Fibroblast of mammary gland (primary cell): ENCODE data around the gene CIAPIN1.
"Not testable (repeated sequence)": the region's sequence is repeated elsewhere in the genome, so short reads cannot be mapped to it uniquely, and the experiment has no call there.

Experiments used
- DNase-seq: peaks from one replicate; pipeline ENCODE4 v3.0.0-alpha.2; 2010; ENCODE audit warnings: low read depth
- H3K4me3 ChIP-seq: 2 replicates; pipeline ENCODE4 v1.5.1; 2011; ENCODE audit warnings: low read depth, mild to moderate bottlenecking, low read length, moderate library complexity; ENCODE audit not compliant: control insufficient read depth
- TF ChIP-seq, protein P1 (sequence below): conservative IDR thresholded peaks from 2 replicates; pipeline ENCODE4 v1.5.1; 2011; ENCODE audit warnings: low read depth, low read length, inconsistent platforms; ENCODE audit not compliant: control insufficient read depth, insufficient read depth

Gene CIAPIN1

DNA sequence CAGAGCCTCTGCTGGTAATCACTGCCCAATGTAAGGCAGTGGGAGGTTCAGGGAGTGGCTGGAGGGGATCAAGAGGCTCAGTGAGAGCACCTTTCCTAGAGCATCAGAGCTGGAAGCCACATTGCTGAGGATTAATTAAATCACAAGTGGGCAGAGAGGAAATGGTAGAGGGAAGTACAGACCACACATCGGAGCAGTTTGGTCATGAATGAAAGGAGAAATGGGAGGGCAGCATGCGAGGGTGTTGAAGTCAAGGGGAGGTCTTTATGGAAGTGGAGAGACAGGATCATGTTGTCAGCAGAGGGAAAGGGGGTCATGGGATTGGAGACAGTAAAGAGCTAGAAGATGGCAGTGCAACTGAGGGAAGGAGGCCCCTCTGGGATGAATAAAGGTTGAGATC lies 40.3 kb downstream of the CIAPIN1 start:
- DNase-seq, result no peak
- H3K4me3 ChIP-seq, result no peak overlapping the region
- TF ChIP-seq, protein P1, sequence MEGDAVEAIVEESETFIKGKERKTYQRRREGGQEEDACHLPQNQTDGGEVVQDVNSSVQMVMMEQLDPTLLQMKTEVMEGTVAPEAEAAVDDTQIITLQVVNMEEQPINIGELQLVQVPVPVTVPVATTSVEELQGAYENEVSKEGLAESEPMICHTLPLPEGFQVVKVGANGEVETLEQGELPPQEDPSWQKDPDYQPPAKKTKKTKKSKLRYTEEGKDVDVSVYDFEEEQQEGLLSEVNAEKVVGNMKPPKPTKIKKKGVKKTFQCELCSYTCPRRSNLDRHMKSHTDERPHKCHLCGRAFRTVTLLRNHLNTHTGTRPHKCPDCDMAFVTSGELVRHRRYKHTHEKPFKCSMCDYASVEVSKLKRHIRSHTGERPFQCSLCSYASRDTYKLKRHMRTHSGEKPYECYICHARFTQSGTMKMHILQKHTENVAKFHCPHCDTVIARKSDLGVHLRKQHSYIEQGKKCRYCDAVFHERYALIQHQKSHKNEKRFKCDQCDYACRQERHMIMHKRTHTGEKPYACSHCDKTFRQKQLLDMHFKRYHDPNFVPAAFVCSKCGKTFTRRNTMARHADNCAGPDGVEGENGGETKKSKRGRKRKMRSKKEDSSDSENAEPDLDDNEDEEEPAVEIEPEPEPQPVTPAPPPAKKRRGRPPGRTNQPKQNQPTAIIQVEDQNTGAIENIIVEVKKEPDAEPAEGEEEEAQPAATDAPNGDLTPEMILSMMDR, result no peak

DNA sequence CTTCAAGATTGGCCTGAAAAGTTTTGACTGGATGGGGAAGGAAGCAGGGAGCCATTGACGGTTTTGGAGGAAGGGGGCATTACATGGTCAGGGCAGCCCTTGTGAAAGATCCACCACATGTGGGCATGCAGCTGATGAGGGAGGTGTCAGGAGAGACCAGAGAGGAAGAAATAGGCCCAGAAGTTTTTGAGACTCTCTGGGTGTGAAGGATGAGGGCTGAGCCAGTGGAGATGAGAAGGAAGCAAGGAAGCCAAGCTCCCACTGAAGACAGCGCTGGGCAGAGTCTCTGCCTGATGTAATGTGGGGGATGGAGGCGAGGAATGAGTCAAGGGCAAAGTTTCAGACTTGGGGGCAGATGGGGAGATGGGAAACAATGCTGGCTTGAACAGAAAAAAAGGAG lies 42.1 kb downstream of the CIAPIN1 start:
- no peak overlapping the region for H3K4me3 ChIP-seq
- TF ChIP-seq, protein P1, result no peak
- DNase-seq, result no peak

DNA sequence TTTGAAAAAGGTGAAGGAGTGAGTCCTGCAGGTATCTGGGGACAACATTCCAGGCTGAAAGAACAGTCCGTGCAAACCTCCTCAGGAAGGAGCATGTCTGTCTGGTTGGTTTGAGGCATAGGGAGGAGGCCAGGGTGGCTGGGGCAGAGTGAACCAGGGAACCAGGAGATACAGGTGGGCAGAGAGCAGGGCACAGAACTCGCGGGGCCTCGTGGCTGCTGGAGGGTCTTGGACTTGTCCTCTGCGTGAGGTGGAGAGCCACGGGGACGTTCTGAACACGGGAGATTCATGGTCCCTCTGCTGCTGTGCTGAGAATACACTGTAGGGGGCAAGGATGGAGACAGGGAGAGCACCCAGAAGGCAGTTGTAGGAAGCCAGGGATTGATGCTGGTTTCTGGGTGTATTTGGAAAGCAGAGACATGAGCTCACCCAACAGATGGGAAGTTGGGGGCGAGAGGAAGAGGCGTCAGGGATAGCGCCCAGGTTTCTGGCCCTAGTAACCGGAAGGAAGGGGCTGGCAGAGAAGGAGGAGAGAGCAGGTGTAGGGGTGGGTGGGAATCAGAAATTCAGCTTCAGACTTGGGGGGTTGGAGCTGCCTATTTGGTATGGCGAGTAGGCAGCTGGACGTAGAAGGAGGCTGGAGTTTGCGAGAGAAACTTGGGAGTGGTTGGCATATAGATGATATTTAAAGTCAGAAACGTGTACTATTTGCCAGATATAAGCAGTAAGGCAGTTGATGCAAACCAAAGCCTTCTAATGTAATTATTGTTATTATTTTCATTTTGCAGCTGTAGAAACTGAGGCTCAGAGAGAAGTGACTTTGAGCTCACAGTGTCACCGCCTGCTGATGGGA lies 43.0 kb downstream of the CIAPIN1 start, which contains the start of gene CCL17:
Gene CCL17, plus strand, starts transcription at position 803 of the 853 bp plus-strand sequence. CDS start 9,166 bp downstream, outside the sequence.
- no peak within 1 kb of the TSS for H3K4me3 ChIP-seq
- TF ChIP-seq, protein P1, result no peak
- DNase-seq, result no peak

DNA sequence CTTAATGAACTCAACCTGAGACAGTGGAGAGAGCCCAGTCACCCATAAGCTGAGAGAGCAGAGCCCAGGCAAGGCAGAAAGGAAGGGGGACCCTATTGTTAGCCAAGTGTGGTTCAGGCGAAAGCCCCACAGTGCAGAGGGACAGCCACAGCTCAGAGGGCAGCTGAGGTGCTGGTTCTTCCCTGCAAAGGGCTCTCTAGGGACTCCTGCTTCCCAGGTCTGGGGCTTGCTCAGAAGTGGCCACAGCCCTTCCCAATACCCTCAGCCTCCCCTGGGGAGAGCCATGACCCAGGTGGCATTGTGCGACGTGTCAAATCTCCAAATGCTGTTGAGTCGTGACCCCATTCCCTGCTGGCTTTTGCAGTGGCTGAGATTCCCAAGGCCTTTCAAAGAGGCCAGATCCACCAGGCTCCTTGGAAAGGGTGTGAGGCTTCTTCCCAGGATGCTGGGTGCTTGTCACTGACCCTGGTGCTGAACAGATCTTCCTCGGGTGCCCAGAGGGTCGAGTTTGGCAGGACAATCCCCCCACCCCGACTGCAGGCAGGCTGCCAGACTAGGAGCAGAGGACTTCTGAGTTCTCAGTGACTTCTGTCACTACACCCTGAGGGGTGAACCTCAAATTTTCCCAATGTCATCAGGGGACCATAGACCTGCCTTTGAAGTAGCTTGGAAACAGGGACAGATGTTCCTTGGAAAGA lies 45.1 kb downstream of the CIAPIN1 start:
- no peak overlapping the region for H3K4me3 ChIP-seq
- DNase-seq, result no peak
- TF ChIP-seq, protein P1, result no peak

DNA sequence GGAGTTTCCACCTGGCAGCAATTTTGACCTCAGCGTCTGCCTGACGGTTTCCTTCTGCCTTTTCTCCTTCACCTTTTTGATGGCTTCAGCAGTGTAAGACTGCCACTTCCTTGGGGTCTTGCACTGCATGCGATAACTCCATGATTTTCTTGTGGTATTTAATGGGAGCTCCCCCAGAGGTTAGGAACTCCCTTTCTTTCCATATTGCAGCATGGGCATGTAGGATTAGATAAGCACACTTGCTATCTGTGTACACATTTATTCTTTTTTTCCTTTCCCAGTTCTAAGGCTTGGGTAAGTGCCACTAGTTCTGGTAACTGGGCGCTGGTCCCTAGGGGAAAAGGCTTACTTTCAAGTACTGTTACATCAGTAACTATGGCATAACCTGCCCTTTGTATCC lies 49.7 kb downstream of the CIAPIN1 start:
- DNase-seq, H3K4me3 ChIP-seq: not testable (repeated sequence)

DNA sequence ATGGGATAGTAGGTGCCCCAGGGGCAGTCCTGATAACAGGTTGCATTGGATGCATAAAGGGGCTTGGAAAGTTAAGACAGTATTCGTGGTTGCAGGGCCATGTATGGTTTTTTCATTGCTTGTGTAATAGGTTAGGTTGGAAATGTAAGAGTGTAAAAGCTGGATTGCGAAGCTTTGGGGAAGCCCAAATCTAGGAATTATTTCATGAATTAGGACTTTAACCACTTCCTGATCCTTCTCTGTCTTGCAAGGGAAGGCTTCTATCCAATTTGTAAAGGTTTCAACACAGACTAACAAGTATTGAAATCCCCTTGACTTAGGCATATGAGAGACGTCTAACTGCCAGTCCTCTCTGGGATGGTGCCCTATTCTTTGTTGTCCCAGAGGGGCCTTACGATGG lies 50.4 kb downstream of the CIAPIN1 start:
- H3K4me3 ChIP-seq, result no peak overlapping the region
- TF ChIP-seq, protein P1, result no peak
- no peak for DNase-seq

DNA sequence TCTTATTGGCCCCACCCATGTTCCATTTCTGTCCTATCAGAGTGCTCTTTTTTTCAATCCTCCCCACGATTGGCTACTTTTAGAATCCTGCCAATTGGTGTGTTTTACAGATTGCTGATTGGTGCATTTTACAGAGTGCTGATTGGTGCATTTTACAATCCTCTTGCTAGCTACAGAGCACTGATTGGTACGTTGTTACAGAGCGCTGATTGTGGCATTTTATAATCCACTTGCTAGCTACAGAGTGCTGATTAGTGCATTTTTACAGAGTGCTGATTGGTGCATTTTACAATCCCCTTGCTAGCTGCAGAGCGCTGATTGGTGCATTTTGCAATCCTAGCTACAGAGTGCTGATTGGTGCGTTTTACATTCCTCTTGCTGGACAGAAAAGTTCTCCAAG lies 52.2 kb downstream of the CIAPIN1 start:
- TF ChIP-seq, protein P1, result no peak
- no peak for DNase-seq
- H3K4me3 ChIP-seq, result no peak overlapping the region
